Tongue (tissue), 2 donors: ENCODE data around the gene SCRN2. TPM values are rescaled to one million over a fixed set of nuclear protein-coding genes. Genes with fewer than 3 reads are reported as not detected.

Experiments used
- DNase-seq: peaks from one replicate; pipeline ENCODE4 v3.0.0-alpha.2; 2015
- total RNA-seq: library from RNA; depleted of rRNA; stranded (reverse); fragments of >200 nt; gene quantifications from one replicate; pipeline ENCODE4 v1.2.3, GENCODE V29; 2014

SCRN2 gene
- total RNA-seq, 1 donor from 2014 or later, result 26.8 TPM

DNA sequence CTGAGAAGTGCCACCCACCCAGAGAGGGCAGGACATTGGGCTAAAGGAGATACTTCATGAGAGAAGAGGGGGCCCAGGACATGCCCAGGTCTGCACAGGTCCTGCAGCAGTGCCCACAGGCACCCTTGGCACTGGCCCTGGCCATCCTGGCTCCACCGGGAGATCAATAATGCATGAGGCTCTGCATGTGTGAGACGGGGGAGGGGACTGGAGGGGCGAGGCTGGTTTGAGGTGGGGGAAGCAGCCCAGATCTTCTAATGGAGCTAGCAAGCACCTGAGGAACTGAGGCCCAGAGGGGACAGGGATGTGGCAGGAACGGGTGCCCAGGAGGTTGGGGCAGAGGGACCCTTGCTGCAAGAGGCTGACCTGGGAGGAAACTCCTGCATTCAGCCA, 20.0 kb downstream of the SCRN2 start:
- DNase-seq, result no peak

DNA sequence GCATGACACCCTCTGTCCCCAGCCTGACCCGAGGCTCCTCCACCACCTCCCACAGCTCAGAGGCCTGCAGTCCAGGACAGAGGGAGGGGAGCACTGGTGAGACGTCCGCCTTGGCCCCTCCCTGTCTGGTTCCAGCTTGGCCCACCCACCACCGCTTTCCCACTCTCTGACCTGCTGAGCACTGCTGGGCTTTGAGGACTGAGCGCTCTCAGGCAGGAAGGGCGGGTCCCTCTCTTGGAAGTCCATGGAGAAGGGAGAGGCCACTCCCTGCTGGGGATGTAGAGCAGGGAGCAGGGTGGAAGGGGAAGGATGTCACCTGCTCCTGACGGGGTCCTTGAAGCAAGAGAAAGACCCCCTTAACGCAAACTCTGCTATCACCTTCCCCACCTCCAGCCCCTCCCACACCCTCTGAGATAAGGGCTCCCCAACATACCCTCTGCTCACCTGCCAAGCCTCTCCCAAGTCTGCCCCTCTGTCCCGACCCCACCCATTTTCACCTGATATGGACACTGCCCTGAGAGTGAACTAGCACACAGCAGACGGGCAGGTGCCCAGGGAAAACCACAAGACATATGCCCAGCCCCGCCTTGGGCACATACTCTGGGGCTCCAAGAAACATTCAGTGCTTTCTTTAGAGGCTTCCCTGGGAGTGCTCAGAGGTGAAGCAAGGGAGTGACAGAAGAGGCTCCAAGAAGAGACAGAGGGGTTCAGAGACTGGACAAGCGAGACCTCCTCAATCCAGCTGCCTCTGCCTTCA, 20.9 kb downstream of the SCRN2 start:
- DNase-seq, result no peak

- DNase-seq, result no peak
Observed at GRCh38 chr17:47819475-47819874, 21.6 kb downstream of the SCRN2 start.

- DNase-seq, result no peak
Observed at GRCh38 chr17:47818002-47818695, 22.9 kb downstream of the SCRN2 start.

DNA sequence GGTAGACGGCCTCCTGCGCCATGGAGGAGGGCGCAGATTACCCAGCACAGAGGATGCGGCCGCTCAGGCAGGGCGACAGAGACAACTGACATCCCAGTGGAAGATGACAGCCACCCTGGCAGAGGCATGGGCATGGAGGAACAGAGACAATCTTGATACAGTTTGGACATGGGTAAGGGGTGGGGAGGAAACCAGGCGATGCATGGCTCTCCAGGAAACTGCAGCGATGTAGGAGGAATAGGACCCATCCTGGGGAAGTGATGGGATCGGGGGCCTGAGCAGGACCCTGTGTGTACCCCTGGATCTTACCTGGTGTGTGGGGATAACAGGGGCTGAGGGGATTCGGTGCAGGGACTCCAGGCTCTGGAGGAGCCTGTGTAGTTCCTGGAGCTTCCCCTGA, 24.1 kb downstream of the SCRN2 start:
- DNase-seq, result no peak

DNA sequence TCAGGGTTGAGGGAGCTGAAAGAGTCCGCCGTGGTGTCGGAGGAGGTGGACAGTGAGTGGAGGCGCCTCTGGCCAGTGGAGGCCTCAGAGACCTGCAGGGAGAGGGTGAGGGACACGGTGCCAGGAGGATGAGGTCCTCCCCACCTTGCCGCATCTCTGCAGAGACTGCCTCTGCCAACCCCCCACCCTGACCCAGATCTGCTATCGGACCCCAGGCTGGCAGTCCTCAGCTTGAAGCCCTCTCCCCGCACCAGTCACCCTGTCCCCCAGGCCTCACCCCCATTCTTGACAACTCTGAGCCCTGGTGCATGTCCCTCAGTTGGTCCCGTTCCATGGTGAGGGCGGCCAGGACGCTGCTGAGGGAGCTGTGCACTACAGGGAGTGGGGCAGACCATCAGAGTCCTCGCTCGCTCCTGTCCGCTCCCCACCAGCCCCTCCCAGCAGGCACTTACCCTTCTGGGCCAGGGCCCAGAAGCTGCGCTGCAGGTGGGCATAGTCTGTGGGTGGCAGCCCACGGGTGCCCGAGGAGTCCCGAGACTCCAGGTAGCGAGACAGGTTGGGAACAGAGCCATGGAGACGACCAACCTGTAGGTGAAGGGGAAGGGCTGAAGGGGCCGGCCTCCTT, 24.9 kb downstream of the SCRN2 start:
- DNase-seq, result no peak

DNA sequence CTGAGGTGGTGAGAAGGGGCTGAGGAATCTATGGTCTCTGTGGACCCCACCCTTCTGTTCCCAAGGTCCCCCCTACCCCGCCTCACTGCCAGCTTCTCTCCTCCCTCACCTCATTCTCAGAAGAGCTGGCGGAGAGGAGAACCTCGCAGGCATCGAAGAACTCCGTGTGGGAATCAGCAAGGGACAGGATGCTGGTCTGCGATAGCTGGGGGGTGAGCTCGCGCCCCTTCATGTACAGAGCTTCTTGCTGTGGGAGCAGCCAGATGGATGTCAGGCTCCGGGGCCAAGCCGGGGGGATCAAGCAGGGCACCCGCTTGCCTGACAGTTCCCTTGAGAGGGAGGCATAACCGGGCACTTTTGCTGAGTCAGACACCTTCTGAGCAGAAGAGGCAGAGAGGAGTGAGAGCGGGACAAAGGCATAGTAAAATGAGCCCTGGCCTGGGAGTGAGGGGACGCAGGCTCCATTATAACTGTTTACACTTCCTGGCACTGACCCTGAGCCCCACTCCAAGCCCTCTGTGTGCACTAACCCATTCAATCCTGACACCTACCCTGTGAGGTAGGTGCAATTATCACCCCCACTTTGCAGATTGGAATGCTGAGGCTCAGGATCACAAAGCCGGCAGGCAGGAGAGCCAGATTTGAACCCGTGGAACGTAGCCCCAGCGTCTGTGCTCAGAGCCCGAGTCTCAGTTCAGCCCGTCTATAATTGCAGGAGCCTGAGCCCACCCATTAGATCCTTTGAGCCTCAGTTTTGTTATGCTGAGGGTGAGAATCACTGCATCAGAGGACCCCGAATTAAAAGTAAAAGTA, 25.8 kb downstream of the SCRN2 start:
- no peak for DNase-seq

DNA sequence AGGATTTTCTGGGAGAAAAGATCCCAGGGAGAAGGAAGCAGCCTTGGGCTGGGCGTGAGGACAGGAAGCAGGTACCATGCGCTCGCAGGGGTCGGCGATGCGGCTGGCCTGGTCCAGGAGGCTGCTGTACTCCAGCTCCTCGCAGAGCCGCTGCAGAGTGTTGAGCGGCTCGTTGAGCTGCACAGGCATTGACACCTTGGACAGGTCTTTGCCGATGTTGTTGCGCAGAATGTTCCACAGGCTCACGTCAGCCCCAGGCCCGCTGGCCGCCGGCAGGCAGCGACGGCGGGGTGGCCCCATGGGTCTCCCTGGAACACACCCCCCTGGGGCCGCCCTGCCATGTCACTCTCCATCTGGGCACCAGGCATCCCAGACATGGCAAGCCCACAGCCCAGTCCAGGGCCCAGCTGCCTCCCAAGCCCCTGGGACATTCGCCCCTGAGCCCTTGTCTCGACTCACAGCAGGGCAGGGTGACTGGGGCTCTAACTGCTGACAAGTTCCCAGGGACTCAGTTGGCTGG, 27.5 kb downstream of the SCRN2 start:
- DNase-seq, result no peak

DNA sequence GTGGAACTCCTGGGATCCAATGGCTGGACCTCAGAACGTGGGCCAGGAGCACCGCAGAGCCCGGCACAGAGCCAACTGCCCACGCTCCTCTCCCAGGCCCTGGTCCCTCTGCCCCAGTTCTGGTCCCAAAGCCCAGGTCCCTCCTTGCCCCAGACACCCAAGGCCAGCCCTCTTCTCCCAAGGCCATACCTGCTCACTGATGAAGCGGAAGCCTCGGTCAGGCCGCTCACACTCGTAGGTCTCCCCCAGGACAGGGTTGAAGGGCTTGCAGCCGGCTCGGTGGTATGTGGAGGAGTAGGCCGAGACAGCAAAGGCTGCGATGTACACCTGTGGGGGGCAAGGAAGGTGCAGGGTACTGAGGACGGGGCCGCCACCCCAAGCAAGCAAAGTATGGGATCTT, 28.0 kb downstream of the SCRN2 start:
- DNase-seq, result no peak

GRCh38 chr17:47812146-47812920, 28.7 kb downstream of the SCRN2 start:
- no peak for DNase-seq

DNA sequence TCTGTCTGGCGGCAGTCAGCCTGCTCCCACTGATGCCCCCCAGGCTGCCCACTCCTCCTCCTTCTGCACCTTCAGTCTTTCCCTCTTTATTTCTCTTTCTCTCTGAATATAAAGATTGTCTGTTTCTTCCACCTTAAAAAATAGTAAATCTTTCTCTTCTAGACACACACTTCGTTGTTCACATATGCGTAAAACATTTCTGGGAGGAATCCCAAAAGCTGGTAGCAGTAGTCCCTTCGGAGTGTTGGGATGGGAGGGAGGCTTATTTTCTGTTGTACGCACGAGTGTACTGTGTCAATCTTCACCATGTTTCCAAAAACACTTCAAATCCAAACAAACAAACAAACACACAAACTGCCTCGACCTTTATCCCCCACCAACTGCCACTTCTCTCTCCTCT, 29.4 kb downstream of the SCRN2 start:
- no peak for DNase-seq

DNA sequence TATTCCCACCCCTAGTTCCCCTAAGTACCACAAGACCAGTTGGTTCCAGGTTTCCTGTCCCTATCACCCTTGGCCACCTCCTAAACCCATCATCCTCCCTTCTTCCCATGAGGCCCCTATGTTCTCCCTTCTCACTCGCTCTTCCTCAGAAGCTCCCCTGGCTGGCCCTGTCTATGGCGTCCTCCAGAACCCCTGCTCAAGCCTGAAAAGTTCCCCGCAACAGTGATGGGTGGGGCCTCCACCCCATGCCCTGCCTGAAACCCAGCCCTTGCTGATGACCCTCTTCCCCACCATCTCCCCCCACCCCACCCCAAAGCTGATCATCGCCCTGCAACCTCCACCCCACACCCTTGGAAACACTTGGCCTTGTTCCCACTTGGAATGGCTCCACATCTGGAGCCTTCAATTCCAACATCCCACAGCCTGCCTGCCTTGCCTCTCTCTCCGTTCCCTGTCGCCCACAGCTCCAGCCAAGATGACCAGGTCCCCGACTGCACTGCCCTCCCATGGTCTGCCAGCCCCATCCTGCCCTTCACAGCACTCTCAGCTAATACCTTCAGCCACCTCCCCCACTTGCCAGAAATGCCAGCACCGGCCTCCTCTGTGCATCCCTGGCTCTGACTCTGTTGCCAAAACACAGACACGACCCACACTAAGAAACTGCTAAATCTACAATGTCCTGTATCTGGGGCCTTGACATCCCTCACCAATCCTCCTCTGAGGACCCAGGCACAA, 30.0 kb downstream of the SCRN2 start:
- DNase-seq, result no peak

GRCh38 chr17:47810200-47810821, 30.8 kb downstream of the SCRN2 start:
- DNase-seq, result no peak

DNA sequence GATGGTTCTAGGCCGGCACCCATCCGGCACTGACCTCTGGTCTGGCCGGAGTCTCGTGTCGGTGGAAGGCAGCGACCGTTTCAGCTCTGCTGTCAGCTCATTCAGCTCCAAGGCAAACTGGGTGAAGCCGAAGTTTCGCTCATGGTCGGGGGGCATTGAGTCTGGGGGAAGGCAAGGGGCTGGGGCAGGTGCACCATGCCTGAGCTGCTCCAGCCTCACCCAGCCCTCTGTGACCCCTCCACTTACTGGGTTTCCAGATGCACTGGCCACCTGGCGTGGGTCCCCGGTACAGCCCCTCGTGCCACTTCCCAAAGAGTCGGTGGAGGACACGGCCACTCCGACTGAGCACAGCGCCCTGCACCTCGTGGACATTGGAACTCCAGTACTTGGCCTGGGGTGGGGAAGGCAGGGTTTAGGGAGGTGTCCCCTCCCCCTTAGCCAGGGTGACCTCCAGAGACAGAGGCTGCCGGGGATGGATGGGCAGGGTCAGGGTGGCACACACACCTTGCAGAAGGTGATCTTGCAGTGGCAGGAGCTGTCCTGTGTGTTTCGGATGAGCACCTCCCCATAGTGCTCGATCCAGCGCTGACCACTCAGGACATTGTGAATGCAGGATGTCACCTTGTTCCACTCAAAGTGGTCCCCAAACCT, 32.1 kb downstream of the SCRN2 start:
- no peak for DNase-seq

DNA sequence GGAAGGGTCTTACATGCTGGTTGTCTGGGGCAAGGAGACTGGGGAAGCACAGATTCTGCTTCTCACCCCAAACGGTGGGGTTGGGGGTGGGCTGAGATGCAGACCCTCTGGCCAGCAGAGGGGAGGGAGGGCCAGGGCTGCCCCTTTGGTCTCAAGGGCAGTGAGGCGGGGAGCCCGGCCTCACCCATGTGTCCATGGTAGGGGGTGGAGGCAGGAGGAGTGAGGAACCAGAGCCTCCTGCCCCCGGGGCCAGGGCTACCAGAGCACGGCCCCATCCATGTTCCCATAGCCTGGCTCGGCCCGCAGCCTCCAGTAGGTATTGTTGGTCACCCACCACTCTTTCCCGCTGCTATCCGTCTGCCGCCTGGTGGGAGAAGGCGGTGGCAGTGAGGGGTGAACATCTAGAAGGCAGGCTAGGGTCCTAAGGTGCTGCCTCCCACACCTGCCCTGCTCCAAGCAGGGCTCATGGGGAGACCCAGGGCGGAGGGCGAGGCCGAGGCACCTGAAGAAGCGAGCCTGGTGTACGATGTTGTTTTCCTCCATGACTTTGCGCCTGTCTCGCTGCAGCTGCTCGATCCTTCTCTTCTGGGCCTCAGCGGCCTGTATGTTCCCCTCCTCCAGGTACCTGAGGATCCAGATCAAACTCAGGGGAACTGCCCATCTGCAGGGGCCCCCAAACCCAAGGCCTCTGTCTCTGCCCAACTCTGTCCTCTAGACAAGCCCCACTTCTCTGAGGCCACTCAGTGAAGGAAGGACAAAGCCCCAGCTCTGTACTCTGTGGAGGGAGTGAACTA, 32.8 kb downstream of the SCRN2 start:
- no peak for DNase-seq

DNA sequence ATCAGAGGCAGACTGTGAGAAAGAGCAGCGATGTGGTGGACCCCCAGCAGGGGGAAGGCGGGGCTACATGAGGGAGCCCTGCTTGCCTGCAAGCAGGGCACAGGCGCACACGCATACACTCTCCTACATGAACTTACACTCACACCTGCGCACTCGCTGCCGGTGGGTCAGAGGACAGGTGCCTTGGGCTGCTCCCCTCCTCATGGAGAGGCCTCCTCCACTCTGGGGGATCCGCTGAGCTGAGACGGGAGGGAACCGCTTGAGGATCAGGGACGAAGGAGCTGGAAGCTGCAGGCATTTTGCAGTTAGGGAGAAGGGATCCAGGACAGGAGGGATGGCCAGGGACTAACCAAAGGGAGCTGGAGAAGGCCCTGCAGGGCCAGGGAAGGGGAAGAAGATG, 33.7 kb downstream of the SCRN2 start:
- no peak for DNase-seq

DNA sequence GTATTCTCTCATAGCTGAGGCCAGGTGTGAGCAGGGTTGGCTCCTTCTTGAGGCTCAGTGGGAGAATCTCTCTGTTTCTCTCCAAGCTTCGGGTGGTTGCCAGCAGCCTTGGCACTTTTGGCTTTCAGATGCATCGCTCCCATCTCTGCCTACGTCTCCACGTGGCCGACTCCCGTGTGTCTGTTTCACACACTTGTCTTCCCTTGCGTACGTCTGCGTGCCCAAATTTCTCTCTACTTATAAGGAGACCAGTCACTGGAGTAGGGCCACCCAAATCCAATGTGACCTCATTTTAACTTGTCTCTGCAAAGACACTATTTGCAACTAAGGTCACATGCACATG, 34.2 kb downstream of the SCRN2 start:
- no peak for DNase-seq

- no peak for DNase-seq
Observed at GRCh38 chr17:47806026-47806912, 34.8 kb downstream of the SCRN2 start.
